ENCODE data around the gene PDE7B. TPM values are rescaled to one million over a fixed set of nuclear protein-coding genes. Genes with fewer than 3 reads are reported as not detected.

The PDE7B gene
- total RNA-seq, 1 experiment from 2014 or later = 0.03 TPM

- Histone ChIP-seq H3K4me1 (ENCODE audit: control insufficient read depth, insufficient read depth, low read length) (no peaks in the 10 kb centered on the region), H3K9me3 (ENCODE audit: control insufficient read depth, insufficient read depth, low read depth, low read length) (no peaks in the 10 kb centered on the region), H3K36me3 (ENCODE audit: control insufficient read depth, insufficient read depth, low read length) (no peaks in the 10 kb centered on the region), H3K27me3 (ENCODE audit: control insufficient read depth, insufficient read depth, low read length) (no peaks in the 10 kb centered on the region), H3K4me3 (ENCODE audit: low read depth in 2 of 2, low read length in 2 of 2) (no peak overlapping the region), H3K27ac (ENCODE audit: low read length) (no peak overlapping the region)
- DNase-seq (ENCODE audit: low read depth, low spot score) (no peak), ATAC-seq (no peak)
- BruUV-seq (replicated peaks) = no TSS peak
- ChIA-PET CTCF (no interaction called here), POLR2A (interaction anchor here (0.6 kb wide), 1 partner anchor 860 kb away, joined by 10 read pairs; no protein-coding TSS in a partner anchor)
- in situ Hi-C loops (cut with HindIII; ENCODE audit: low pct_unique_long_range_greater_than_20kb, low sequenced_read_pairs) = no loop called here
- intact Hi-C loops (cut with micrococcal nuclease; ENCODE audit: unreplicated experiment) = no loop called here
- TF ChIP-seq SIN3A (IDR thresholded peaks at IDR 0.05; ENCODE audit: borderline replicate concordance, insufficient read depth, low read depth, low read length) (no peak), TCF7L2 (IDR thresholded peaks at IDR 0.05; ENCODE audit: low read depth, low read length) (no peak), POLR2AphosphoS5 (IDR thresholded peaks at IDR 0.05; ENCODE audit: low read depth, low read length) (no peak), CTCF (IDR thresholded peaks at IDR 0.05) (no peak), REST (IDR thresholded peaks at IDR 0.05; ENCODE audit: insufficient read depth in 1 of 2, low read depth in 2 of 2, low read length in 1 of 2) (no peak)
Observed at GRCh38 chr6:135820340-135820739, 31.2 kb upstream of the PDE7B start.

- no peak overlapping the region for H3K4me3 ChIP-seq (ENCODE audit: low read depth in 2 of 2, low read length in 2 of 2)
- intact Hi-C loops (cut with micrococcal nuclease; ENCODE audit: unreplicated experiment) (no loop called here), in situ Hi-C loops (cut with HindIII; ENCODE audit: low pct_unique_long_range_greater_than_20kb, low sequenced_read_pairs) (no loop called here)
- no peaks in the 10 kb centered on the region for H3K36me3 ChIP-seq (ENCODE audit: control insufficient read depth, insufficient read depth, low read length)
- no peak for TF ChIP-seq POLR2AphosphoS5 (IDR thresholded peaks at IDR 0.05; ENCODE audit: low read depth, low read length)
- TF ChIP-seq REST (IDR thresholded peaks at IDR 0.05; ENCODE audit: insufficient read depth in 1 of 2, low read depth in 2 of 2, low read length in 1 of 2) = no peak
- TF ChIP-seq CTCF (IDR thresholded peaks at IDR 0.05) = no peak
- no peak for TF ChIP-seq SIN3A (IDR thresholded peaks at IDR 0.05; ENCODE audit: borderline replicate concordance, insufficient read depth, low read depth, low read length)
- TF ChIP-seq TCF7L2 (IDR thresholded peaks at IDR 0.05; ENCODE audit: low read depth, low read length) = no peak
- BruUV-seq (replicated peaks) = no TSS peak
- no peak overlapping the region for H3K27ac ChIP-seq (ENCODE audit: low read length)
- DNase-seq (ENCODE audit: low read depth, low spot score) (no peak), ATAC-seq (no peak)
- no peaks in the 10 kb centered on the region for H3K27me3 ChIP-seq (ENCODE audit: control insufficient read depth, insufficient read depth, low read length)
- POLR2A ChIA-PET = no interaction called here
- no peaks in the 10 kb centered on the region for H3K9me3 ChIP-seq (ENCODE audit: control insufficient read depth, insufficient read depth, low read depth, low read length)
- CTCF ChIA-PET = no interaction called here
- H3K4me1 ChIP-seq (ENCODE audit: control insufficient read depth, insufficient read depth, low read length) = no peaks in the 10 kb centered on the region
Observed at GRCh38 chr6:135823851-135824250, 27.6 kb upstream of the PDE7B start.

Measured in Panc1 (cell line).